DOHH2 (cell line): Measurements from ENCODE around the gene CPSF6.

Experiments
- H3F3A ChIP-seq: fragments of 200-600 bp; sonication (generic), shearing (Covaris generic); 2 replicates; pipeline ENCODE4 v1.6.0; 2016; ENCODE audit warnings: antibody characterized with exemption, mild to moderate bottlenecking; ENCODE audit not compliant: control insufficient read depth, insufficient read depth
- H3K27ac ChIP-seq: fragments of 200-600 bp; sonication (generic); 2 replicates; pipeline ENCODE4 v1.5.1; 2014; ENCODE audit warnings: low read depth, mild to moderate bottlenecking, low read length, moderate library complexity
- H3K27me3 ChIP-seq: fragments of 200-600 bp; sonication (generic); 2 replicates; pipeline ENCODE4 v1.6.1; 2014; ENCODE audit warnings: mild to moderate bottlenecking, low read length, mixed read lengths; ENCODE audit not compliant: control insufficient read depth
- H3K36me3 ChIP-seq: fragments of 200-600 bp; sonication (generic); 2 replicates; pipeline ENCODE4 v1.6.1; 2014; ENCODE audit warnings: mild to moderate bottlenecking, low read length, moderate library complexity, mixed read lengths; ENCODE audit not compliant: control insufficient read depth
- H3K4me1 ChIP-seq: fragments of 200-600 bp; sonication (generic); 2 replicates; pipeline ENCODE4 v1.6.1; 2014; ENCODE audit warnings: mild to moderate bottlenecking, low read length, mixed read lengths; ENCODE audit not compliant: control insufficient read depth
- H3K4me2 ChIP-seq: fragments of 200-600 bp; sonication (generic); 2 replicates; pipeline ENCODE4 v1.6.0; 2014; ENCODE audit warnings: mild to moderate bottlenecking, low read length, moderate library complexity
- H3K4me3 ChIP-seq: fragments of 200-600 bp; sonication (generic); 2 replicates; pipeline ENCODE4 v1.5.1; 2014; ENCODE audit warnings: mild to moderate bottlenecking, low read length, mixed read lengths
- H3K79me2 ChIP-seq: fragments of 200-600 bp; sonication (generic); 2 replicates; pipeline ENCODE4 v1.6.1; 2014; ENCODE audit warnings: mild to moderate bottlenecking, low read length, mixed read lengths; ENCODE audit not compliant: control insufficient read depth
- H3K9me2 ChIP-seq: fragments of 200-600 bp; sonication (generic); replicated peaks from 2 replicates; pipeline ENCODE4 v1.6.1; 2014; ENCODE audit warnings: mild to moderate bottlenecking, low read length, mixed read lengths; ENCODE audit not compliant: control insufficient read depth
- H3K9me3 ChIP-seq: fragments of 200-600 bp; sonication (generic); 2 replicates; pipeline ENCODE4 v1.6.1; 2014; ENCODE audit warnings: antibody characterized with exemption, low read length, mixed read lengths; ENCODE audit not compliant: control insufficient read depth, insufficient read depth
- H4K20me1 ChIP-seq: fragments of 200-600 bp; sonication (generic); 2 replicates; pipeline ENCODE4 v1.6.0; 2014; ENCODE audit warnings: low read depth, mild to moderate bottlenecking, antibody characterized with exemption, low read length, moderate library complexity; ENCODE audit not compliant: control insufficient read depth, insufficient read depth
- CTCF ChIP-seq: fragments of 200-600 bp; sonication (generic); IDR thresholded peaks from one replicate; pipeline ENCODE4 v1.5.1; 2014; ENCODE audit warnings: antibody characterized with exemption, mild to moderate bottlenecking, low read depth, low read length; ENCODE audit not compliant: poor library complexity, severe bottlenecking
- EZH2phosphoT487 ChIP-seq: fragments of 200-600 bp; sonication (generic); IDR thresholded peaks from 2 replicates; pipeline ENCODE4 v1.6.1; 2017; ENCODE audit warnings: borderline replicate concordance, mild to moderate bottlenecking, antibody characterized with exemption, low read length, moderate library complexity, mixed read lengths

Gene CPSF6

GRCh38 chr12:69278814-69279782, 39.7 kb downstream of the CPSF6 start:
- Histone ChIP-seq H3K27me3 (no peaks in the 10 kb centered on the region; the same call in 1 of the 2 replicates), H3F3A (peaks cover 21% of the 10 kb centered on the region), H3K36me3 (no peaks in the 10 kb centered on the region), H3K27ac (no peak overlapping the region), H3K9me2 (no peaks in the 10 kb centered on the region), H3K4me1 (no peaks in the 10 kb centered on the region), H3K4me3 (no peak overlapping the region), H3K79me2 (no peaks in the 10 kb centered on the region), H3K9me3 (no peaks in the 10 kb centered on the region), H3K4me2 (no peak overlapping the region), H4K20me1 (no peaks in the 10 kb centered on the region; the same call in 1 of the 2 replicates)
- TF ChIP-seq CTCF (no peak), EZH2phosphoT487 (no peak)

GRCh38 chr12:69284131-69284530, 44.8 kb downstream of the CPSF6 start:
- Histone ChIP-seq H3K4me3 (no peak overlapping the region), H3K4me2 (no peak overlapping the region), H3K27ac (no peak overlapping the region)

GRCh38 chr12:69287556-69287955, 48.2 kb downstream of the CPSF6 start:
- Histone ChIP-seq H3K4me2 (no peak overlapping the region), H3F3A (no peaks in the 10 kb centered on the region), H3K4me3 (no peak overlapping the region), H4K20me1 (no peaks in the 10 kb centered on the region), H3K79me2 (no peaks in the 10 kb centered on the region), H3K27me3 (peaks cover 8% of the 10 kb centered on the region), H3K4me1 (0 out of 2 replicates have a peak, but pooled peaks cover 2% of the 10 kb centered on the region), H3K27ac (no peak overlapping the region), H3K9me3 (no peaks in the 10 kb centered on the region), H3K9me2 (no peaks in the 10 kb centered on the region), H3K36me3 (no peaks in the 10 kb centered on the region)
- TF ChIP-seq EZH2phosphoT487: no peak
- no peak for TF ChIP-seq CTCF

More at GRCh38 chr12:69284131-69284530, 44.8 kb downstream of the CPSF6 start:
- H3K27me3 ChIP-seq: peaks cover 8% of the 10 kb centered on the region
- H3K9me2 ChIP-seq: no peaks in the 10 kb centered on the region
- H3K4me1 ChIP-seq: no peaks in the 10 kb centered on the region
- no peaks in the 10 kb centered on the region for H3K36me3 ChIP-seq
- H3F3A ChIP-seq: peaks cover 2% of the 10 kb centered on the region; the same call in 1 of the 2 replicates
- H3K79me2 ChIP-seq: no peaks in the 10 kb centered on the region
- H3K9me3 ChIP-seq: no peaks in the 10 kb centered on the region
- TF ChIP-seq CTCF: no peak
- no peak for TF ChIP-seq EZH2phosphoT487
- no peaks in the 10 kb centered on the region for H4K20me1 ChIP-seq
